ENCODE measurements around the gene RPS13. TPM values are rescaled to one million over a fixed set of nuclear protein-coding genes. Genes with fewer than 3 reads are reported as not detected.
"Not testable (repeated sequence)": the region's sequence is repeated elsewhere in the genome, so short reads cannot be mapped to it uniquely, and the experiment has no call there.

The RPS13 gene
- total and polyA plus RNA-seq, 12 donors, result 646 to 1,998 (median 709) TPM

GRCh38 chr11:17116117-17116516 lies 38.6 kb upstream of the RPS13 start:
- no peak for TF ChIP-seq CTCF (IDR thresholded peaks at IDR 0.05)
- no peak overlapping the region for H3K4me3 ChIP-seq
- H3K36me3 ChIP-seq, result peaks cover 0 to 100% (median 23%) of the 10 kb centered on the region in 9 donors
- no peaks in the 10 kb centered on the region for H3K27me3 ChIP-seq
- intact Hi-C loops (cut with DNase I), result loop anchor here in 1 of 10 donors (10.0 kb wide), 1 partner anchor 59 kb away; no protein-coding TSS in a partner anchor
- DNase-seq, result no peak
- H3K27ac ChIP-seq, result no peak overlapping the region
- ATAC-seq, result no peak
- H3K4me1 ChIP-seq, result no peaks in the 10 kb centered on the region
- no peaks in the 10 kb centered on the region for H3K9me3 ChIP-seq
- 73 to 82% methylated on average over 1 of the region's 1 CpG for WGBS, 2 donors

DNA sequence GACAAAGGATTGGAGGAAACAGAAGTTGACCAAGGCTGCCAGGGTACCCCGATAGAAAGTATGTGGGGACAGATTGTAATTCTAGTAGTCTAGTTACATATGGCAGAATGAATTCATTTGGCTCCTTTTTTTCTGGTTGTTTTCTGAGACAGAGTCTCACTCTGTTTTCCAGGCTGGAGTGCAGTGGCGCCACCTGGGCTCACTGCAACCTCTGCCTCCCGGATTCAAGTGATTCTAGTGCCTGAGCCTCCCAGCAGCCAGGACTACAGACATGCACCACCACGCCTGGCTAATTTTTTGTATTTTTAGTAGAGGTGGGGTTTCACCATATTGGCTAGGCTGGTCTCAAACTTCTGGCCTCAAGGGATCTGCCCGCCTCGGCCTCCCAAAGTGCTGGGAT lies 30.3 kb upstream of the RPS13 start:
- peaks cover 0 to 100% (median 45%) of the 10 kb centered on the region in 9 donors for H3K36me3 ChIP-seq
- ATAC-seq; H3K27ac ChIP-seq; intact Hi-C loops (cut with DNase I); H3K4me1 ChIP-seq; H3K27me3 ChIP-seq; H3K9me3 ChIP-seq; DNase-seq; H3K4me3 ChIP-seq: not testable (repeated sequence)
- TF ChIP-seq CTCF (IDR thresholded peaks at IDR 0.05), result peak in 2 of 9 donors; percentile 11 to 32
- WGBS, 2 donors, result 84 to 88% methylated on average over 6 of the region's 6 CpGs

- H3K27ac ChIP-seq; H3K9me3 ChIP-seq; intact Hi-C loops (cut with DNase I); H3K27me3 ChIP-seq; ATAC-seq; DNase-seq; H3K4me3 ChIP-seq; H3K4me1 ChIP-seq: not testable (repeated sequence)
- peaks cover 0 to 100% (median 42%) of the 10 kb centered on the region in 9 donors for H3K36me3 ChIP-seq
- 95 to 96% methylated on average over 9 of the region's 9 CpGs for WGBS, 2 donors
Measured at GRCh38 chr11:17105404-17106040, 28.1 kb upstream of the RPS13 start.

DNA sequence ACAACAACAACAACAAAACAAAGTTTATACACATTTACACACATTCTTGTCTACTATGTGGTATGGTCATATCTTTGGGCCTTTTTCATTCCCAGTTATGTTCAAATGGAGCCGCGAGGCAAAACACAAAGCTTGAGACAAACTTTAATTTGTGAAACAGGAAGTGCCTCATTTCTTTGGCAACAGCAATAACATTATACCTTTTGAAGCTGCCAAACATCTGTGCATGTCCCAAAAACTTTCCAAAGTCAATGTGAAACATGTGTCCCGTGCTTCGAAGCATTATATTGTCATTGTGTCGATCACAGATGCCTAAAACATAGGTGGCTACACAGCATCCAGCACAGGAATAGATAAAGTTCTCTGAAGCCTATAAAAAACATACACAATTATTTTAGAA lies 25.0 kb upstream of the RPS13 start:
- Histone ChIP-seq H3K27me3 (no peaks in the 10 kb centered on the region), H3K36me3 (peaks cover 0 to 100% (median 45%) of the 10 kb centered on the region in 9 donors), H3K27ac (no peak overlapping the region), H3K4me3 (no peak overlapping the region), H3K4me1 (peaks cover 0 to 14% (median 0%) of the 10 kb centered on the region in 9 donors), H3K9me3 (no peaks in the 10 kb centered on the region)
- intact Hi-C loops (cut with DNase I), result no loop called here
- no peak for DNase-seq
- ATAC-seq, result no peak
- WGBS, 2 donors, result 75 to 84% methylated on average over 5 of the region's 5 CpGs
- TF ChIP-seq CTCF (IDR thresholded peaks at IDR 0.05), result no peak

GRCh38 chr11:17098658-17099057 lies 21.2 kb upstream of the RPS13 start:
- Histone ChIP-seq H3K4me3 (no peak overlapping the region), H3K9me3 (no peaks in the 10 kb centered on the region), H3K27me3 (no peaks in the 10 kb centered on the region), H3K36me3 (peaks cover 0 to 100% (median 51%) of the 10 kb centered on the region in 9 donors), H3K4me1 (peaks cover 0 to 20% (median 0%) of the 10 kb centered on the region in 9 donors), H3K27ac (peak overlapping the region in 1 of 10 donors; percentile 70)
- DNase-seq, result no peak
- WGBS, 2 donors, result 95 to 97% methylated on average over 6 of the region's 6 CpGs
- ATAC-seq, result no peak
- TF ChIP-seq CTCF (IDR thresholded peaks at IDR 0.05), result no peak
- intact Hi-C loops (cut with DNase I), result no loop called here
